Measurements from ENCODE around the gene NLGN3.

- TF ChIP-seq GATA2 (IDR thresholded peaks at IDR 0.05; ENCODE audit: low read depth, low read length) (no peak), GATA3 (IDR thresholded peaks at IDR 0.05; ENCODE audit: low read depth, low read length) (no peak)
These were observed 39.0 kb upstream of the NLGN3 start for GRCh38 chrX:71105628-71106027.
